Measurements from ENCODE around the gene DOCK3.

Gene DOCK3

GRCh38 chr3:50982540-50983325 lies 308.0 kb downstream of the DOCK3 start:
- H3K4me3 ChIP-seq = no peak overlapping the region
- H3K9me3 ChIP-seq = peaks cover 0 to 8% (median 5%) of the 10 kb centered on the region in 3 donors
- no peak for DNase-seq
- no peak for TF ChIP-seq CTCF (IDR thresholded peaks at IDR 0.05)
- H3K4me1 ChIP-seq = no peaks in the 10 kb centered on the region
- H3K27me3 ChIP-seq = no peaks in the 10 kb centered on the region
- no peaks in the 10 kb centered on the region for H3K36me3 ChIP-seq
- no peak overlapping the region for H3K27ac ChIP-seq
- intact Hi-C loops (cut with DNase I; ENCODE audit: low total_unique reads) = no loop called here

- Histone ChIP-seq H3K4me1 (no peaks in the 10 kb centered on the region), H3K9me3 (peaks cover 0 to 8% (median 5%) of the 10 kb centered on the region in 3 donors), H3K36me3 (no peaks in the 10 kb centered on the region), H3K27me3 (no peaks in the 10 kb centered on the region), H3K27ac (no peak overlapping the region), H3K4me3 (no peak overlapping the region)
- no peak for DNase-seq
- intact Hi-C loops (cut with DNase I; ENCODE audit: low total_unique reads) = no loop called here
- TF ChIP-seq CTCF (IDR thresholded peaks at IDR 0.05) = no peak
Observed at GRCh38 chr3:50983887-50984286, 309.2 kb downstream of the DOCK3 start.

DNA sequence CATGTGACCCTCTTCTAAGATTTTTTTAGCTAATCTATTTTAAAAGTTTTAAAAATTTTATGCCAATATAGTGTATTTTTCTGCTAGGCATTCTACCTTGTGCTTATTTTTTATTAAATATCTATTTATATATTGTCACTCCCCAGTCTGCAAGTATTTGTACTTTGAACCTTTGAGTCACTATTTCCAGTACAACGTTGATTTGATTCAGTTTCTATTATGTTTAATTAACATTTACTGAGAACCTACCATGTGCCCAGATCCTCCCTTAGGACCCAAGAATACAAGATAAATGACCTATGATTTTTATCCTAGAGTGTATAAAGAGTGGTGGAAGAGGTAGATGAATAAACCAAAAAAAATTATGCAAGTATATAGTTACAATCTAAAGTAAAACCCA lies 311.2 kb downstream of the DOCK3 start:
- H3K9me3 ChIP-seq = peaks cover 0 to 13% (median 5%) of the 10 kb centered on the region in 3 donors
- no peak for TF ChIP-seq CTCF (IDR thresholded peaks at IDR 0.05)
- DNase-seq = no peak
- H3K27ac ChIP-seq = no peak overlapping the region
- no peaks in the 10 kb centered on the region for H3K36me3 ChIP-seq
- intact Hi-C loops (cut with DNase I; ENCODE audit: low total_unique reads) = no loop called here
- no peak overlapping the region for H3K4me3 ChIP-seq
- H3K4me1 ChIP-seq = no peaks in the 10 kb centered on the region
- H3K27me3 ChIP-seq = no peaks in the 10 kb centered on the region

GRCh38 chr3:50986726-50987125 lies 312.0 kb downstream of the DOCK3 start:
- intact Hi-C loops (cut with DNase I; ENCODE audit: low total_unique reads) = no loop called here
- no peak overlapping the region for H3K4me3 ChIP-seq
- H3K9me3 ChIP-seq = peaks cover 0 to 22% (median 9%) of the 10 kb centered on the region in 3 donors
- no peaks in the 10 kb centered on the region for H3K4me1 ChIP-seq
- no peak for DNase-seq
- no peak overlapping the region for H3K27ac ChIP-seq
- no peaks in the 10 kb centered on the region for H3K27me3 ChIP-seq
- no peak for TF ChIP-seq CTCF (IDR thresholded peaks at IDR 0.05)
- H3K36me3 ChIP-seq = no peaks in the 10 kb centered on the region

- Histone ChIP-seq H3K4me1 (no peaks in the 10 kb centered on the region), H3K36me3 (no peaks in the 10 kb centered on the region), H3K27me3 (no peaks in the 10 kb centered on the region), H3K4me3 (no peak overlapping the region), H3K27ac (no peak overlapping the region), H3K9me3 (peaks cover 0 to 18% (median 12%) of the 10 kb centered on the region in 3 donors)
- no peak for DNase-seq
- TF ChIP-seq CTCF (IDR thresholded peaks at IDR 0.05) = no peak
- intact Hi-C loops (cut with DNase I; ENCODE audit: low total_unique reads) = no loop called here
Observed at GRCh38 chr3:50994537-50994936, 319.8 kb downstream of the DOCK3 start.

All from tibial artery (tissue), 4 donors.